ENCODE measurements around the gene PPP1R12A.

DNA sequence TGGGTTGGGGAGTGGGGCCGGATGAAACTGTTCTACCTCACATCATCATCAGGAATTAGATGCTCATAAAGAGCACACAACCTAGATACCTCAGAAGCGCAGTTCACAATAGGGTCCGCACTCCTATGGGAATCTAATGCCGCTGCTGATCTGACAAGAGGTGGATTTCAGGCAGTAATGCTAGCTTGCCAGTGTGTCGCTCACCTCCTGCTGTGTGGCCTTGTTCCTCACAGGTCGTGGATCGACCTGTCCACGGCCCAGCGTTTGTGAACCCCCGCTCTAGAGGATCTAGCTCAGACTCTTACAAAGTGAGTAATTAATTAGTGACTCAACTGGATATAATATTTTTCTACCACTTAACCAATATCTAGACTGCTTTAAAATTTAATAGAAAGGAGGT, 5.8 kb downstream of the PPP1R12A start:
- TF ChIP-seq, protein P1, sequence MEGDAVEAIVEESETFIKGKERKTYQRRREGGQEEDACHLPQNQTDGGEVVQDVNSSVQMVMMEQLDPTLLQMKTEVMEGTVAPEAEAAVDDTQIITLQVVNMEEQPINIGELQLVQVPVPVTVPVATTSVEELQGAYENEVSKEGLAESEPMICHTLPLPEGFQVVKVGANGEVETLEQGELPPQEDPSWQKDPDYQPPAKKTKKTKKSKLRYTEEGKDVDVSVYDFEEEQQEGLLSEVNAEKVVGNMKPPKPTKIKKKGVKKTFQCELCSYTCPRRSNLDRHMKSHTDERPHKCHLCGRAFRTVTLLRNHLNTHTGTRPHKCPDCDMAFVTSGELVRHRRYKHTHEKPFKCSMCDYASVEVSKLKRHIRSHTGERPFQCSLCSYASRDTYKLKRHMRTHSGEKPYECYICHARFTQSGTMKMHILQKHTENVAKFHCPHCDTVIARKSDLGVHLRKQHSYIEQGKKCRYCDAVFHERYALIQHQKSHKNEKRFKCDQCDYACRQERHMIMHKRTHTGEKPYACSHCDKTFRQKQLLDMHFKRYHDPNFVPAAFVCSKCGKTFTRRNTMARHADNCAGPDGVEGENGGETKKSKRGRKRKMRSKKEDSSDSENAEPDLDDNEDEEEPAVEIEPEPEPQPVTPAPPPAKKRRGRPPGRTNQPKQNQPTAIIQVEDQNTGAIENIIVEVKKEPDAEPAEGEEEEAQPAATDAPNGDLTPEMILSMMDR (IDR thresholded peaks at IDR 0.05; ENCODE audit: insufficient read depth, low read length), result no peak
- no peak for TF ChIP-seq POLR2AphosphoS5 (IDR thresholded peaks at IDR 0.05; ENCODE audit: low read depth)

Data from HL-60 (cell line).